Keratinocyte (primary cell): ENCODE data around the gene UBAC2. TPM values are rescaled to one million over a fixed set of nuclear protein-coding genes. Genes with fewer than 3 reads are reported as not detected.

Experiments
- DNase-seq: peaks from one replicate; pipeline ENCODE4 v3.0.0-alpha.2; 2011; ENCODE audit warnings: low read depth, missing footprints, low spot score
- FAIRE-seq: peaks from 2 replicates; lab custom pipeline; 2011; peaks lifted over from hg19 to GRCh38; lab: Jason Lieb, UNC
- H2AFZ ChIP-seq: 2 replicates; pipeline ENCODE4 v1.6.0; 2012; ENCODE audit warnings: low read length, control low read depth, inconsistent platforms; ENCODE audit not compliant: control insufficient read depth
- H3K27ac ChIP-seq: 2 replicates; pipeline ENCODE4 v1.5.1; 2011; ENCODE audit warnings: low read length; ENCODE audit not compliant: control insufficient read depth, insufficient read depth
- H3K27me3 ChIP-seq: 3 replicates; pipeline ENCODE4 v1.6.0; 2011; ENCODE audit warnings: low read length; ENCODE audit not compliant: control insufficient read depth, insufficient read depth; ENCODE audit errors: extremely low read depth
- H3K36me3 ChIP-seq, 2 experiments: 2 replicates in 1 of 2; 3 replicates in 1 of 2; pipeline ENCODE4 v1.5.1; 2011; ENCODE audit warnings: low read length in 2 of 2, mild to moderate bottlenecking in 1 of 2; ENCODE audit not compliant: control insufficient read depth in 2 of 2, insufficient read depth in 2 of 2; ENCODE audit errors: extremely low read depth in 1 of 2
- H3K4me1 ChIP-seq: 3 replicates; pipeline ENCODE4 v1.5.1; 2011; ENCODE audit warnings: low read length; ENCODE audit not compliant: control insufficient read depth, insufficient read depth; ENCODE audit errors: extremely low read depth
- H3K4me2 ChIP-seq: 3 replicates; pipeline ENCODE4 v1.6.0; 2011; ENCODE audit warnings: low read depth, low read length; ENCODE audit not compliant: control insufficient read depth, insufficient read depth; ENCODE audit errors: extremely low read depth
- H3K4me3 ChIP-seq, 3 experiments: fragments of 200-600 bp in 1 of 3; sonication (generic) in 1 of 3; 2 replicates in 2 of 3; 3 replicates in 1 of 3; pipeline ENCODE4 v1.5.1; 2011 to 2016; ENCODE audit warnings: low read length in 3 of 3, mild to moderate bottlenecking in 3 of 3, control low read depth in 2 of 3, inconsistent platforms in 1 of 3, low read depth in 1 of 3, mixed read lengths in 1 of 3, mixed run types in 1 of 3, moderate library complexity in 1 of 3; ENCODE audit not compliant: control insufficient read depth in 2 of 3, insufficient read depth in 2 of 3; ENCODE audit errors: extremely low read depth in 1 of 3
- H3K79me2 ChIP-seq: 2 replicates; pipeline ENCODE4 v1.6.0; 2012; ENCODE audit warnings: low read length; ENCODE audit not compliant: control insufficient read depth, insufficient read depth
- H3K9ac ChIP-seq: 3 replicates; pipeline ENCODE4 v1.6.0; 2011; ENCODE audit warnings: low read length; ENCODE audit not compliant: control insufficient read depth, insufficient read depth; ENCODE audit errors: extremely low read depth
- H3K9me1 ChIP-seq: 3 replicates; pipeline ENCODE4 v1.6.0; 2011; ENCODE audit warnings: low read length; ENCODE audit not compliant: control insufficient read depth, insufficient read depth; ENCODE audit errors: extremely low read depth
- H3K9me3 ChIP-seq: 2 replicates; pipeline ENCODE4 v1.5.1; 2012; ENCODE audit warnings: low read depth, low read length; ENCODE audit not compliant: control insufficient read depth
- H4K20me1 ChIP-seq: 3 replicates; pipeline ENCODE4 v1.6.0; 2011; ENCODE audit warnings: low read length; ENCODE audit not compliant: control insufficient read depth, insufficient read depth; ENCODE audit errors: extremely low read depth
- EZH2 ChIP-seq: IDR thresholded peaks from one replicate; pipeline ENCODE4 v1.6.1; 2012; ENCODE audit warnings: inconsistent platforms, mild to moderate bottlenecking, low read length, moderate library complexity
- dilution Hi-C: fragments of 300-500 bp; cut with MboI; formaldehyde crosslinking; loops from one replicate; pipeline ENCODE4 v1.7.0; 2020; ENCODE audit warnings: low sequenced_read_pairs; ENCODE audit not compliant: extremely low pct_ligation_motif_present
- polyA plus RNA-seq, 5 experiments: library from polyadenylated mRNA; depleted of rRNA in 3 of 5; stranded (reverse) in 3 of 5; stranded (forward) in 1 of 5; unstranded in 1 of 5; fragments of >200 nt; gene quantifications; 1 replicate in 1 of 5; 2 replicates in 3 of 5; 3 replicates in 1 of 5; pipeline versions ENCODE4 v1.2.1 to v1.2.3, GENCODE V29; 2011 to 2012; ENCODE audit warnings: missing spikeins in 2 of 5, low read depth in 1 of 5, low replicate concordance in 1 of 5
- TF ChIP-seq, protein P1 (sequence below), 3 experiments: IDR thresholded peaks in 1 of 3; conservative IDR thresholded peaks in 1 of 3; optimal IDR thresholded peaks in 1 of 3; 2 replicates in 2 of 3; 3 replicates in 1 of 3; pipeline versions ENCODE3 to v1.5.1; 2011; ENCODE audit warnings: low read length in 3 of 3, mild to moderate bottlenecking in 3 of 3, moderate library complexity in 2 of 3, control low read depth in 1 of 3, inconsistent platforms in 1 of 3; ENCODE audit not compliant: insufficient read depth in 2 of 3; ENCODE audit errors: extremely low read depth in 1 of 3

Gene UBAC2
- polyA plus RNA-seq, 1 donor (not counting 4 experiments of a cell fraction or from before 2014, with no cell fraction given) = 104 TPM

DNA sequence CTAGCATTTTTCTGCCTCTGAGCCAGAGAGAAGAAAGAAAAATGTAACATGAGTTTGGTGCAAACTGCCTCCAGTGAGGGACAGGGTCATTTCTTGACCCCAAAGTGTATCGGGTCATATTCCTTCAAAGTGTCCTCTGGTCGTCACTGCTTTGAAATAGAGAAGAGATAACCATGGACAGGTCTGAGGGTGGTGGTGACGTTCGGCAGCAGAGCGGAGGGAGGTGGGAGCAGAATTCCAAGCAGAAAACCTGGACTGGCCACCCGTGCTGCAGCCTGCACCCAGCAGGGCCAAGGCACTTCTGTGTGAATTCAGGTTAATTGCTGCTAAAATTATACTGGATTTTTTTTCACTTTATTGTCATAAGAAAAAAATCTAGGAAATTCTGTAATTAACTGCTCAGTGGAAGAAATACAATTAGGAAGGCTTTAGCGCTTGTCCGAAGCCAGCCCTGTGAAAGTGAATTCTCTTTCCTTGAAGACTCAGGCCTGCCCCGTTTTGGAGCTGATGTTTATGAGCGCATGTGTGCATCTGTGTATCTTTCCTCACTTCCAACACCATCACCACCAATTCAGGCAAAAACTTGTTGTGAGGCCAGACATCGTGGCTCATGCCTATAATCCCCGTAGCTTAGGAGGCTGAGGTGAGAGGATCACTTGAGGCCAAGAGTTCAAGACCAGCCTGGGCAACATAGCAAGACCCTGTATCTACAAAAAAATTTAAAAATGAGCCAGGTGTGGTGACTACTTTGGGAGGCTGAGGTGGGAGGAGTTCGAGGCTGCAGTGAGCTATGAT lies 37.9 kb upstream of the UBAC2 start:
- Histone ChIP-seq H3K27ac (no peak overlapping the region), H3K79me2 (no peaks in the 10 kb centered on the region), H3K27me3 (no peaks in the 10 kb centered on the region), H3K9me3 (no peaks in the 10 kb centered on the region), H3K4me1 (no peaks in the 10 kb centered on the region), H3K4me2 (no peak overlapping the region), H3K9ac (no peak overlapping the region), H4K20me1 (no peaks in the 10 kb centered on the region), H3K36me3 (no peaks in the 10 kb centered on the region), H2AFZ (no peak overlapping the region), H3K4me3 (no peak overlapping the region), H3K9me1 (no peaks in the 10 kb centered on the region)
- dilution Hi-C loops = no loop called here
- no peak for TF ChIP-seq EZH2
- TF ChIP-seq, protein P1, sequence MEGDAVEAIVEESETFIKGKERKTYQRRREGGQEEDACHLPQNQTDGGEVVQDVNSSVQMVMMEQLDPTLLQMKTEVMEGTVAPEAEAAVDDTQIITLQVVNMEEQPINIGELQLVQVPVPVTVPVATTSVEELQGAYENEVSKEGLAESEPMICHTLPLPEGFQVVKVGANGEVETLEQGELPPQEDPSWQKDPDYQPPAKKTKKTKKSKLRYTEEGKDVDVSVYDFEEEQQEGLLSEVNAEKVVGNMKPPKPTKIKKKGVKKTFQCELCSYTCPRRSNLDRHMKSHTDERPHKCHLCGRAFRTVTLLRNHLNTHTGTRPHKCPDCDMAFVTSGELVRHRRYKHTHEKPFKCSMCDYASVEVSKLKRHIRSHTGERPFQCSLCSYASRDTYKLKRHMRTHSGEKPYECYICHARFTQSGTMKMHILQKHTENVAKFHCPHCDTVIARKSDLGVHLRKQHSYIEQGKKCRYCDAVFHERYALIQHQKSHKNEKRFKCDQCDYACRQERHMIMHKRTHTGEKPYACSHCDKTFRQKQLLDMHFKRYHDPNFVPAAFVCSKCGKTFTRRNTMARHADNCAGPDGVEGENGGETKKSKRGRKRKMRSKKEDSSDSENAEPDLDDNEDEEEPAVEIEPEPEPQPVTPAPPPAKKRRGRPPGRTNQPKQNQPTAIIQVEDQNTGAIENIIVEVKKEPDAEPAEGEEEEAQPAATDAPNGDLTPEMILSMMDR (optimal IDR thresholded peaks at IDR 0.05 in 1 of 3, IDR thresholded peaks at IDR 0.05 in 1 of 3, conservative IDR thresholded peaks at IDR 0.05 in 1 of 3; ENCODE audit: extremely low read depth in 1 of 3, insufficient read depth in 2 of 3, low read length in 3 of 3) = no peak
- DNase-seq (no peak), FAIRE-seq (no peak)

DNA sequence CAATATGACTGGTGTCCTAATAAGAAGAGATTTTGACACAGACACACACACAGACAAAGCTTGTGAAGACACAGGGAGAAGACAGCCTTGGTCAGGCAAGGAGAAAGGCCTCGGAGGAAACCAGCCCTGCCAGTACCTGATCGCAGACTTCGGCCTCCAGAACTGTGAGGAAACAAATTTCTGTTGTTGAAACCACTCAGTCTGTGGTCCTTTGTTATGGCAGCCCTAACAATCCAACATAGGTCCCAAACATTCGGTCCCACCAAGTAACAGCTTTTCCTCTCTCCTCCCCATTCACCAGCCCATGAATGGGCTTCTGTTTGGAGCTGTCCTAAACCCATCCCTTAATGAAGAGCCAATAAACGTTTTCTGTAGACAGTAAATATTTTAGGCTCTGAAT lies 36.4 kb upstream of the UBAC2 start:
- dilution Hi-C loops = no loop called here
- no peaks in the 10 kb centered on the region for H4K20me1 ChIP-seq
- H2AFZ ChIP-seq = no peak overlapping the region
- DNase-seq (no peak), FAIRE-seq (no peak)
- no peak overlapping the region for H3K4me3 ChIP-seq
- H3K9ac ChIP-seq = no peak overlapping the region
- H3K27me3 ChIP-seq = no peaks in the 10 kb centered on the region
- H3K4me2 ChIP-seq = no peak overlapping the region
- no peaks in the 10 kb centered on the region for H3K36me3 ChIP-seq
- no peaks in the 10 kb centered on the region for H3K79me2 ChIP-seq
- no peak overlapping the region for H3K27ac ChIP-seq
- no peaks in the 10 kb centered on the region for H3K9me3 ChIP-seq
- no peaks in the 10 kb centered on the region for H3K4me1 ChIP-seq
- H3K9me1 ChIP-seq = no peaks in the 10 kb centered on the region
- no peak for TF ChIP-seq EZH2
- TF ChIP-seq, protein P1 (optimal IDR thresholded peaks at IDR 0.05 in 1 of 3, IDR thresholded peaks at IDR 0.05 in 1 of 3, conservative IDR thresholded peaks at IDR 0.05 in 1 of 3; ENCODE audit: extremely low read depth in 1 of 3, insufficient read depth in 2 of 3, low read length in 3 of 3) = no peak
